Type B pancreatic cell (in vitro differentiated cells): Measurements from ENCODE around the gene MS4A2. TPM values are rescaled to one million over a fixed set of nuclear protein-coding genes. Genes with fewer than 3 reads are reported as not detected.
A peak's percentile ranks its signal among the peaks of the same experiment; 100 is the strongest.

ENCODE experiments used
- DNase-seq: peaks from one replicate; pipeline ENCODE4 v3.0.0; 2021; ENCODE audit warnings: mixed read lengths; ENCODE audit not compliant: unreplicated experiment; ENCODE audit errors: extremely low spot score
- H3K27ac Mint-ChIP-seq: 2 replicates; pipeline ENCODE4 v1.8.0; 2021; ENCODE audit warnings: mild to moderate bottlenecking, mixed read lengths
- H3K27me3 Mint-ChIP-seq: 2 replicates; pipeline ENCODE4 v1.8.0; 2021; ENCODE audit warnings: mixed read lengths
- H3K36me3 Mint-ChIP-seq: 2 replicates; pipeline ENCODE4 v1.8.0; 2021; ENCODE audit warnings: mixed read lengths
- H3K4me1 Mint-ChIP-seq: one replicate; pipeline ENCODE4 v1.8.0; 2021; ENCODE audit warnings: mixed read lengths; ENCODE audit not compliant: unreplicated experiment
- H3K4me3 Mint-ChIP-seq: 2 replicates; pipeline ENCODE4 v1.8.0; 2021; ENCODE audit warnings: mild to moderate bottlenecking, mixed read lengths
- H3K9me3 Mint-ChIP-seq: 2 replicates; pipeline ENCODE4 v1.8.0; 2021; ENCODE audit warnings: mixed read lengths
- total RNA-seq: library from RNA; stranded (reverse); gene quantifications from 2 replicates; pipeline ENCODE4 v1.2.1, GENCODE V29; 2021; ENCODE audit warnings: low replicate concordance
- TF ChIP-seq, protein P1 (sequence below): fragments of 200-600 bp; sonication (generic); conservative IDR thresholded peaks from 2 replicates; pipeline ENCODE4 v1.5.0; 2021; ENCODE audit warnings: antibody characterized with exemption, mild to moderate bottlenecking

MS4A2 gene
- total RNA-seq, 1 donor from 2014 or later, result not detected

DNA sequence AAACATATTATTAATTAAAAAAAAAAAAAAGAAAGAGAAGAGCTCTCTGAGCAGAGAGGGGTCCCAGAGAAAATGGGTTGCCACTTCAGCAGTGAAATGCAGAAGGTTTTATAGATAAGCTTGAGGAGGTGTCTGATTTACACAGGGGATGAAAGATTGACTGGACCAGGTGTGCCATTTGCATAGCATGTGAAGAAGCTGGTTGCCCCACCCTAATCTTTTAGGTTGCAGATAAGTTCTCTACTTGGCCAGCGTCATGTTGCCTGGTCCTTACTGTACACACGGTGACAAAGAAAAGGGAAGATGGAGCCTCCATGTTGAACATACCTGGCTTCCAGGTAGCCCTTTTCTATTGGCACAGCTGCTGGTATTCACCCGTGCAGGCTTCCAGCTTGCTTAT is 41.4 kb downstream of the MS4A2 start:
- H3K27ac Mint-ChIP-seq, result no peak overlapping the region
- no peaks in the 10 kb centered on the region for H3K36me3 Mint-ChIP-seq
- no peak for DNase-seq
- no peak overlapping the region for H3K4me3 Mint-ChIP-seq
- TF ChIP-seq, protein P1, sequence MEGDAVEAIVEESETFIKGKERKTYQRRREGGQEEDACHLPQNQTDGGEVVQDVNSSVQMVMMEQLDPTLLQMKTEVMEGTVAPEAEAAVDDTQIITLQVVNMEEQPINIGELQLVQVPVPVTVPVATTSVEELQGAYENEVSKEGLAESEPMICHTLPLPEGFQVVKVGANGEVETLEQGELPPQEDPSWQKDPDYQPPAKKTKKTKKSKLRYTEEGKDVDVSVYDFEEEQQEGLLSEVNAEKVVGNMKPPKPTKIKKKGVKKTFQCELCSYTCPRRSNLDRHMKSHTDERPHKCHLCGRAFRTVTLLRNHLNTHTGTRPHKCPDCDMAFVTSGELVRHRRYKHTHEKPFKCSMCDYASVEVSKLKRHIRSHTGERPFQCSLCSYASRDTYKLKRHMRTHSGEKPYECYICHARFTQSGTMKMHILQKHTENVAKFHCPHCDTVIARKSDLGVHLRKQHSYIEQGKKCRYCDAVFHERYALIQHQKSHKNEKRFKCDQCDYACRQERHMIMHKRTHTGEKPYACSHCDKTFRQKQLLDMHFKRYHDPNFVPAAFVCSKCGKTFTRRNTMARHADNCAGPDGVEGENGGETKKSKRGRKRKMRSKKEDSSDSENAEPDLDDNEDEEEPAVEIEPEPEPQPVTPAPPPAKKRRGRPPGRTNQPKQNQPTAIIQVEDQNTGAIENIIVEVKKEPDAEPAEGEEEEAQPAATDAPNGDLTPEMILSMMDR, result no peak
- no peaks in the 10 kb centered on the region for H3K9me3 Mint-ChIP-seq
- H3K4me1 Mint-ChIP-seq, result no peaks in the 10 kb centered on the region
- no peaks in the 10 kb centered on the region for H3K27me3 Mint-ChIP-seq

DNA sequence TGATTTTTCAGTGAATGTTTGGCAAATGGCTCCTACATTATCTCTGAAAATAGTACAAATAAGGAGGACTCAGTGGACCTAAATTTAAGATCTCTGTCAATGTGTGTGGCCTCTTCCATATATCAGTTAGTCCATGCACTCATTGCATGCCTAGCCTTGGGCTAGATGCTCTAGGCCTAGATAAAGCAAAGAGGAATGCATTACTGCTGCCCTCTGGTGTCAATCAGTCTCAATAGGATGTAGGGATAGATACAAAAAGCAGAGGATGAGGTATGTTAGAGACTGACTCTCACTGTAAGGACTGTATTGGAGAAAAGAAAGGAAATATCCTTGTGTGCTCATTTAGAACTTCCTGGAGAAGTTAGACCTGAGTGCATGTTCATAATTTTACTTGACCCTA is 42.0 kb downstream of the MS4A2 start:
- TF ChIP-seq, protein P1, result peak; percentile 68
- no peaks in the 10 kb centered on the region for H3K4me1 Mint-ChIP-seq
- H3K9me3 Mint-ChIP-seq, result no peaks in the 10 kb centered on the region
- H3K27me3 Mint-ChIP-seq, result no peaks in the 10 kb centered on the region
- no peaks in the 10 kb centered on the region for H3K36me3 Mint-ChIP-seq
- no peak for DNase-seq
- no peak overlapping the region for H3K27ac Mint-ChIP-seq
- H3K4me3 Mint-ChIP-seq, result no peak overlapping the region

DNA sequence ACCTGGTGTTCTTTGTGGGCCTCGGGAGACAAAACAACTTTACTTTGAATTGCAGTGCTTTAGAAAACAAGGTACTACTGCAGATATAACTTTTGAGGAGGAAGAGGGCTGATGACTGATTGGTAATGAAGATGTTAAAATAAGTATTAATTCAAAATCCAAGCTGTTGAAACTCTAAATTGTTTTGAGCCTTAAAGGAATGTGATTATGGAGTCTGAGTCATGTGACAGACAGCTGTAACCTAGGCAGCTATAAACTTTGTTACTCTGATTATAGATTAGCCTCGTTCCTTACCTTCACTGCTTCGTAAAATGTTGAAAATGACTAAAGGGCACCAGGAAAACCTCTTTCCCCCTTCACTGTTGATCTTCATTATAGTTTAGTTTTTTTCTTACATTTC is 43.4 kb downstream of the MS4A2 start:
- no peak overlapping the region for H3K27ac Mint-ChIP-seq
- H3K4me3 Mint-ChIP-seq, result no peak overlapping the region
- H3K9me3 Mint-ChIP-seq, result no peaks in the 10 kb centered on the region
- TF ChIP-seq, protein P1, result no peak
- H3K36me3 Mint-ChIP-seq, result no peaks in the 10 kb centered on the region
- no peaks in the 10 kb centered on the region for H3K27me3 Mint-ChIP-seq
- H3K4me1 Mint-ChIP-seq, result no peaks in the 10 kb centered on the region
- no peak for DNase-seq

DNA sequence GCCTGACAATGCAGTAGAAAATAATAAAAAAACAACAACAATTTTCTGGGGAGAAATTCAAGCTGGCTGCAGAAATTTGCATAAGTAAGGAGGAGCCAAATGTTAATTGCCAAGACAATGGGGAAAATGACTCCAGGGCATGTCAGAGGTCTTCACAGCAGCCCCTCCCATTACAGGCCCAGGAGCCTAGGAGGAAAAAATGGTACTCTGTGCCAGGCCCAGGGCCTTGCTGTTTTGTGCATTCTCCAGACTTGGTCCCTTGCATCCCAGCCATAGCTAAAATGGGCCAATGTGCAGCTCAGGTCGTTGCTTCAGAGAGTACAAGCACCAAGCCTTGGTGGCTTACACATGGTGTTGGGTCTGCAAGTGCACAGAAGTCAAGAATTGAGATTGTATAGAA is 45.5 kb downstream of the MS4A2 start:
- Mint-ChIP-seq H3K27ac (no peak overlapping the region), H3K36me3 (no peaks in the 10 kb centered on the region), H3K4me1 (no peaks in the 10 kb centered on the region), H3K27me3 (no peaks in the 10 kb centered on the region), H3K4me3 (no peak overlapping the region), H3K9me3 (no peaks in the 10 kb centered on the region)
- TF ChIP-seq, protein P1, result no peak
- no peak for DNase-seq

DNA sequence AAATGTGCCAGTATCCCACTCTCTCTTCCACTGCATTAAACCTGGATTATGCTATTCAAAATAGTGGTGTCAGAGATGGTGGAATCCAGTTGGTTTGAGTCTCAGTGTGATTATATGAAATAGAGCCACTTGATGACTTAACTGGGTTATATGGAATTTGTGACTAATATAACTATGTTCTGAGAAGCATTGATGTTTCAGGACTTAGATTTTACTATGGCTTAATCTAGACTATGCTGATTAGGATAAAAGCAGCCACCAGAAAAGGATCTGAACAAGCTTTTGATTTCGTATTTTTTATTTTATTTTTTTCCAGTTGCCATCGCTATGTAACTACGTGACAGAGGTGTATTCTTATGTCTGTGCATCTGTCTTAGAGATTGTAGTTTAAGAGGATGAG is 55.3 kb downstream of the MS4A2 start:
- no peaks in the 10 kb centered on the region for H3K9me3 Mint-ChIP-seq
- no peaks in the 10 kb centered on the region for H3K4me1 Mint-ChIP-seq
- H3K4me3 Mint-ChIP-seq, result no peak overlapping the region
- no peak overlapping the region for H3K27ac Mint-ChIP-seq
- no peak for DNase-seq
- no peaks in the 10 kb centered on the region for H3K36me3 Mint-ChIP-seq
- TF ChIP-seq, protein P1, result no peak
- no peaks in the 10 kb centered on the region for H3K27me3 Mint-ChIP-seq

DNA sequence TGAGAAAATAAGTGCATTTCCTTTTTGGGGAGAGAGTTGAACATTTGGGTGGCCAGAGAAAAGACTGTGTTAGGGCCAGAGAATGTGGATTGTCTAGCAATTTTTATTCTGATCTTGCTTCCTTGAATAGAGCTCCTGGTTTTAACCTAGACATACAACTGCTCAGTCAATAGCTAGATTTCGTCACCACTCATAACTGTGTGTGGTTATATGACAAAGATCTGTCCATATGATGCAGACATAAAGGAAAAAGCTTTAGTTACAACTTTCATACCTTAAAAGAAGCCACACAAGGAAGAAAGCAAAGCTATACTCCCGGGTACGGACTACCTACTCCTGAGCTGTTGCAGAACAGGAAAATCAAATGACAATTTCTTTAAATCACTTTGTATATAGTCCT is 57.2 kb downstream of the MS4A2 start:
- Mint-ChIP-seq H3K4me1 (no peaks in the 10 kb centered on the region), H3K36me3 (no peaks in the 10 kb centered on the region), H3K9me3 (no peaks in the 10 kb centered on the region), H3K27ac (no peak overlapping the region), H3K27me3 (no peaks in the 10 kb centered on the region), H3K4me3 (no peak overlapping the region)
- no peak for DNase-seq
- TF ChIP-seq, protein P1, result no peak
